ENCODE results near the gene BMP5.

DNA sequence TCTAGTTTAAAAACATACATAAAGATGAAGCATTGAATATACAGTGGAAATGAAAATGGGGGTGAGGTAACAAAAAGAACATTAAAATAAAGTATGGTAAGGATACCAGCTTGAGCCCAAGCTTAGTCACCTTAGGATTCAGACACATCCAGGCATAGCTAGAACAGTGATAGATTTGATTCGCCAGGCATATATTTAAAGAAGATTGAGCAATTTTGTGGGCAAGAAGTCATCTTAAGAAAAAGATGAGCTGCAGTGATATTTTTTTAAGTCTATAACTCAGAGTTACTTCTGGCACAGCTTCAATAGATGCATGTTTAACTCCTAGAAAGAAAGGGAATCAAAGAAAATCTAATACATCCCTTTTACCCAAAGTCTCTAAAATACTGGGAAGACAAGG, 97.9 kb downstream of the BMP5 start:
- TF ChIP-seq, protein P1, sequence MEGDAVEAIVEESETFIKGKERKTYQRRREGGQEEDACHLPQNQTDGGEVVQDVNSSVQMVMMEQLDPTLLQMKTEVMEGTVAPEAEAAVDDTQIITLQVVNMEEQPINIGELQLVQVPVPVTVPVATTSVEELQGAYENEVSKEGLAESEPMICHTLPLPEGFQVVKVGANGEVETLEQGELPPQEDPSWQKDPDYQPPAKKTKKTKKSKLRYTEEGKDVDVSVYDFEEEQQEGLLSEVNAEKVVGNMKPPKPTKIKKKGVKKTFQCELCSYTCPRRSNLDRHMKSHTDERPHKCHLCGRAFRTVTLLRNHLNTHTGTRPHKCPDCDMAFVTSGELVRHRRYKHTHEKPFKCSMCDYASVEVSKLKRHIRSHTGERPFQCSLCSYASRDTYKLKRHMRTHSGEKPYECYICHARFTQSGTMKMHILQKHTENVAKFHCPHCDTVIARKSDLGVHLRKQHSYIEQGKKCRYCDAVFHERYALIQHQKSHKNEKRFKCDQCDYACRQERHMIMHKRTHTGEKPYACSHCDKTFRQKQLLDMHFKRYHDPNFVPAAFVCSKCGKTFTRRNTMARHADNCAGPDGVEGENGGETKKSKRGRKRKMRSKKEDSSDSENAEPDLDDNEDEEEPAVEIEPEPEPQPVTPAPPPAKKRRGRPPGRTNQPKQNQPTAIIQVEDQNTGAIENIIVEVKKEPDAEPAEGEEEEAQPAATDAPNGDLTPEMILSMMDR (IDR thresholded peaks at IDR 0.05) = no peak
- TF ChIP-seq POLR2A (IDR thresholded peaks at IDR 0.05) = no peak
